Ascending aorta (tissue), 2 donors: ENCODE measurements around the gene ZNF219. TPM values are rescaled to one million over a fixed set of nuclear protein-coding genes. Genes with fewer than 3 reads are reported as not detected.

Source experiments
- DNase-seq, 2 donors: peaks; one replicate each; pipeline ENCODE4 v3.0.0-alpha.2; 2019; ENCODE audit warnings: low spot score in 2 of 2
- H3K27ac ChIP-seq, 2 donors: fragments of 200-600 bp; sonication (generic); one replicate each; pipeline ENCODE4 v1.5.1; 2016 to 2017; ENCODE audit warnings: mild to moderate bottlenecking in 1 of 2
- H3K27me3 ChIP-seq: fragments of 200-600 bp; sonication (generic); one replicate; pipeline ENCODE4 v1.5.1; 2017
- H3K36me3 ChIP-seq, 2 donors: fragments of 200-600 bp; sonication (generic); one replicate each; pipeline ENCODE4 v1.5.1; 2016
- H3K4me1 ChIP-seq, 2 donors: fragments of 200-600 bp; sonication (generic); one replicate each; pipeline ENCODE4 v1.5.1; 2016 to 2017; ENCODE audit warnings: mild to moderate bottlenecking in 1 of 2
- H3K4me3 ChIP-seq, 2 donors: fragments of 200-600 bp; sonication (generic); one replicate each; pipeline ENCODE4 v1.5.1; 2016 to 2017; ENCODE audit warnings: mild to moderate bottlenecking in 1 of 2
- H3K9me3 ChIP-seq, 2 donors: fragments of 200-600 bp; sonication (generic); one replicate each; pipeline ENCODE4 v1.5.1; 2016
- CTCF ChIP-seq, 3 experiments: fragments of 200-600 bp in 2 of 3; fragments of 450-650 bp in 1 of 3; sonication (generic) in 2 of 3; IDR thresholded peaks; one replicate each; pipeline ENCODE4 v1.5.1; 2016 to 2019; ENCODE audit warnings: antibody characterized with exemption in 3 of 3, mild to moderate bottlenecking in 1 of 3, moderate library complexity in 1 of 3
- intact Hi-C: fragments of 100-400 bp; cut with DNase I; formaldehyde crosslinking; loops from one replicate; pipeline ENCODE4 v1.15.1; 2023
- total RNA-seq: library from RNA; depleted of rRNA; stranded (reverse); fragments of >200 nt; gene quantifications from one replicate; pipeline ENCODE4 v1.1.0, GENCODE V29; 2016

Gene ZNF219
- total RNA-seq, 1 donor from 2014 or later = 62.9 TPM

GRCh38 chr14:21101802-21102413 is 3.5 kb upstream of the ZNF219 start:
- Histone ChIP-seq H3K9me3 (no peaks in the 10 kb centered on the region), H3K27me3 (no peaks in the 10 kb centered on the region), H3K4me1 (peaks cover 3 to 22% of the 10 kb centered on the region in 2 donors), H3K27ac (no peak overlapping the region), H3K4me3 (no peak overlapping the region), H3K36me3 (no peaks in the 10 kb centered on the region)
- no peak for TF ChIP-seq CTCF (IDR thresholded peaks at IDR 0.05)
- intact Hi-C loops = loop anchor here (5.0 to 10.0 kb wide), 2 partner anchors 283 to 420 kb away; partner anchors contain the start of genes RNASE4 and SUPT16H
- peak in 1 of 2 donors; percentile 58 for DNase-seq

- Histone ChIP-seq H3K27me3 (no peaks in the 10 kb centered on the region), H3K4me3 (no peak within 1 kb of the TSS), H3K36me3 (no peaks in the 10 kb centered on the region), H3K27ac (peak within 1 kb of the TSS; percentile 92 to 96), H3K4me1 (peaks cover 3 to 18% of the 10 kb centered on the region in 2 donors), H3K9me3 (no peaks in the 10 kb centered on the region)
- no peak for TF ChIP-seq CTCF (IDR thresholded peaks at IDR 0.05)
- intact Hi-C loops = loop anchor here (5.0 to 10.0 kb wide), 2 partner anchors 284 to 419 kb away; partner anchors contain the start of genes RNASE4 and SUPT16H
- DNase-seq = peak in 1 of 2 donors; percentile 30
These were observed 2.5 kb upstream of the ZNF219 start, which contains the start of gene TMEM253 for GRCh38 chr14:21100931-21101330. Gene TMEM253, plus strand, starts transcription at chr14:21101066. Its CDS starts 278 bp downstream, at chr14:21101344.

GRCh38 chr14:21099596-21099985 is 1.1 kb upstream of the ZNF219 start:
- peak overlapping the region; percentile 80 to 94 for H3K4me3 ChIP-seq
- H3K36me3 ChIP-seq = no peaks in the 10 kb centered on the region
- peak in 1 of 2 donors; percentile 7 for DNase-seq
- no peak for TF ChIP-seq CTCF (IDR thresholded peaks at IDR 0.05)
- H3K27ac ChIP-seq = peak overlapping the region; percentile 92 to 96
- intact Hi-C loops = loop anchor here (5.0 to 10.0 kb wide), 2 partner anchors 485 to 757 kb away; partner anchors contain the start of gene PARP2
- peaks cover 3 to 11% of the 10 kb centered on the region in 2 donors for H3K4me1 ChIP-seq
- no peaks in the 10 kb centered on the region for H3K27me3 ChIP-seq
- H3K9me3 ChIP-seq = no peaks in the 10 kb centered on the region

- intact Hi-C loops = loop anchor here (5.0 to 10.0 kb wide), 2 partner anchors 484 to 757 kb away; partner anchors contain the start of gene PARP2
- H3K27me3 ChIP-seq = no peaks in the 10 kb centered on the region
- H3K4me3 ChIP-seq = peak overlapping the region; percentile 80 to 94
- peak overlapping the region; percentile 92 to 96 for H3K27ac ChIP-seq
- no peaks in the 10 kb centered on the region for H3K9me3 ChIP-seq
- no peaks in the 10 kb centered on the region for H3K36me3 ChIP-seq
- TF ChIP-seq CTCF (IDR thresholded peaks at IDR 0.05) = no peak
- H3K4me1 ChIP-seq = peaks cover 3 to 10% of the 10 kb centered on the region in 2 donors
- peak in 1 of 2 donors; percentile 41 for DNase-seq
These were observed 589 bp upstream of the ZNF219 start for GRCh38 chr14:21098892-21099595.

- DNase-seq = peak in 1 of 2 donors; percentile 68
- peaks cover 3 to 12% of the 10 kb centered on the region in 2 donors for H3K4me1 ChIP-seq
- H3K9me3 ChIP-seq = no peaks in the 10 kb centered on the region
- no peak for TF ChIP-seq CTCF (IDR thresholded peaks at IDR 0.05)
- intact Hi-C loops = loop anchor here (5.0 to 10.0 kb wide), 2 partner anchors 483 to 755 kb away; partner anchors contain the start of gene PARP2
- no peaks in the 10 kb centered on the region for H3K27me3 ChIP-seq
- H3K4me3 ChIP-seq = peak overlapping the region; percentile 80 to 94
- H3K27ac ChIP-seq = peak overlapping the region; percentile 89 to 96
- H3K36me3 ChIP-seq = peaks cover 0 to 5% of the 10 kb centered on the region in 2 donors
These were observed 799 bp downstream of the ZNF219 start for GRCh38 chr14:21097636-21098075.
